C4-2B (cell line): ENCODE results near the gene CLN5.
A peak's percentile ranks its signal among the peaks of the same experiment; 100 is the strongest.

Experiments
- H3K27ac ChIP-seq: fragments of 450-650 bp; 2 replicates; pipeline ENCODE4 v1.5.1; 2017
- CTCF ChIP-seq: fragments of 450-650 bp; conservative IDR thresholded peaks from 2 replicates; pipeline ENCODE4 v1.5.1; 2017; ENCODE audit warnings: mild to moderate bottlenecking
- ZFX ChIP-seq: fragments of 450-650 bp; IDR thresholded peaks from 2 replicates; pipeline ENCODE4 v1.6.1; 2017

Gene CLN5

GRCh38 chr13:77034881-77035280, 43.0 kb downstream of the CLN5 start:
- TF ChIP-seq ZFX = no peak
- peak overlapping the region; percentile 47 for H3K27ac ChIP-seq

- no peak overlapping the region for H3K27ac ChIP-seq
- TF ChIP-seq CTCF (no peak), ZFX (no peak)
Measured at GRCh38 chr13:77036279-77036678, 44.4 kb downstream of the CLN5 start.

- no peak overlapping the region for H3K27ac ChIP-seq
- TF ChIP-seq CTCF = no peak
- TF ChIP-seq ZFX = no peak
Measured at GRCh38 chr13:77038907-77039480, 47.1 kb downstream of the CLN5 start.

GRCh38 chr13:77040076-77040475, 48.2 kb downstream of the CLN5 start:
- TF ChIP-seq CTCF (no peak), ZFX (no peak)
- H3K27ac ChIP-seq = no peak overlapping the region

- TF ChIP-seq ZFX (no peak), CTCF (no peak)
- no peak overlapping the region for H3K27ac ChIP-seq
Measured at GRCh38 chr13:77040835-77041234, 49.0 kb downstream of the CLN5 start.

GRCh38 chr13:77042566-77043177, 50.8 kb downstream of the CLN5 start:
- no peak for TF ChIP-seq CTCF
- no peak for TF ChIP-seq ZFX
- no peak overlapping the region for H3K27ac ChIP-seq

- H3K27ac ChIP-seq = no peak overlapping the region
- TF ChIP-seq CTCF (no peak), ZFX (no peak)
Measured at GRCh38 chr13:77047649-77048343, 55.9 kb downstream of the CLN5 start.

- H3K27ac ChIP-seq = no peak overlapping the region
- TF ChIP-seq ZFX (no peak), CTCF (no peak)
Measured at GRCh38 chr13:77048681-77049080, 56.8 kb downstream of the CLN5 start.
